IMR-90 (cell line): ENCODE data around the gene ZCCHC24.

Experiments
- RFX5 ChIP-seq: IDR thresholded peaks from 2 replicates; pipeline ENCODE4 v1.8.0; 2012; ENCODE audit warnings: low read depth, mild to moderate bottlenecking, low read length, moderate library complexity
- SMC3 ChIP-seq: fragments of 150-350 bp; IDR thresholded peaks from 2 replicates; pipeline ENCODE4 v1.6.1; 2016; ENCODE audit warnings: low read depth, mild to moderate bottlenecking, antibody characterized with exemption, low read length, moderate library complexity
- TF ChIP-seq, protein P1 (sequence below): conservative IDR thresholded peaks from 2 replicates; pipeline ENCODE4 v1.5.1; 2012; ENCODE audit warnings: mild to moderate bottlenecking, low read depth, low read length, improper control_type of control experiment

DNA sequence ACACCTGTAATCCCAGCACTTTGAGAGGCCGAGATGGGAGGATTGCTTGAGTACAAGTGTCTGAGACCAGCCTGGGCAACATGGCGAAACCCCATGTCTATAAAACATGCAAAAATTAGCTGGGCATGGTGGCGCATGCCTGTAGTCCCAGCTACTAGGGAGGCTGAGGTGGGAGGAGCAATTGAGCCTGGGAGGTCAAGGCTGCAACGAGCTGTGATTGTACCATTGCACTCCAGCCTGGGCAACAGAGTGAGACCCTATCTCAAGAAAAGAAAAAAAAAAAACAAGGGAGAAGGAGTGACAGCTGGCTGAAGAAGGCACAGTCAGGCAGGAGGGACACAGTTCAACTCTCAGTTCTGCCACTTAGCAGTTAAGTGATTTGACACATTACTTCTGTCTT lies 26.4 kb upstream of the ZCCHC24 start:
- TF ChIP-seq RFX5 (no peak), SMC3 (no peak)
- TF ChIP-seq, protein P1, sequence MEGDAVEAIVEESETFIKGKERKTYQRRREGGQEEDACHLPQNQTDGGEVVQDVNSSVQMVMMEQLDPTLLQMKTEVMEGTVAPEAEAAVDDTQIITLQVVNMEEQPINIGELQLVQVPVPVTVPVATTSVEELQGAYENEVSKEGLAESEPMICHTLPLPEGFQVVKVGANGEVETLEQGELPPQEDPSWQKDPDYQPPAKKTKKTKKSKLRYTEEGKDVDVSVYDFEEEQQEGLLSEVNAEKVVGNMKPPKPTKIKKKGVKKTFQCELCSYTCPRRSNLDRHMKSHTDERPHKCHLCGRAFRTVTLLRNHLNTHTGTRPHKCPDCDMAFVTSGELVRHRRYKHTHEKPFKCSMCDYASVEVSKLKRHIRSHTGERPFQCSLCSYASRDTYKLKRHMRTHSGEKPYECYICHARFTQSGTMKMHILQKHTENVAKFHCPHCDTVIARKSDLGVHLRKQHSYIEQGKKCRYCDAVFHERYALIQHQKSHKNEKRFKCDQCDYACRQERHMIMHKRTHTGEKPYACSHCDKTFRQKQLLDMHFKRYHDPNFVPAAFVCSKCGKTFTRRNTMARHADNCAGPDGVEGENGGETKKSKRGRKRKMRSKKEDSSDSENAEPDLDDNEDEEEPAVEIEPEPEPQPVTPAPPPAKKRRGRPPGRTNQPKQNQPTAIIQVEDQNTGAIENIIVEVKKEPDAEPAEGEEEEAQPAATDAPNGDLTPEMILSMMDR = no peak
